GM23338 (cell line): ENCODE data around the gene TMEM154. TPM values are rescaled to one million over a fixed set of nuclear protein-coding genes. Genes with fewer than 3 reads are reported as not detected.

Experiments
- ATAC-seq: fragments of 200-7000 bp; cut with Tn5 transposase; 3 replicates; pipeline ENCODE4 v1.9.1; 2020
- DNase-seq: peaks from one replicate; pipeline ENCODE4 v3.0.0-alpha.2; 2015; ENCODE audit warnings: low spot score
- H2AFZ ChIP-seq: fragments of 200-600 bp; sonication (generic); 2 replicates; pipeline ENCODE4 v1.8.0; 2016; ENCODE audit warnings: antibody characterized with exemption, mild to moderate bottlenecking, moderate library complexity
- H3F3A ChIP-seq: fragments of 200-600 bp; sonication (generic); replicated peaks from 2 replicates; pipeline ENCODE4 v1.8.0; 2017; ENCODE audit warnings: antibody characterized with exemption, mixed run types, low read depth
- H3K27ac ChIP-seq: fragments of 200-600 bp; sonication (generic); 2 replicates; pipeline ENCODE4 v1.6.1; 2016; ENCODE audit warnings: low read depth
- H3K27me3 ChIP-seq: fragments of 200-600 bp; sonication (generic); 2 replicates; pipeline ENCODE4 v1.8.0; 2016; ENCODE audit warnings: mild to moderate bottlenecking, mixed run types, moderate library complexity; ENCODE audit not compliant: insufficient read depth
- H3K36me3 ChIP-seq: fragments of 200-600 bp; sonication (generic); 2 replicates; pipeline ENCODE4 v1.8.0; 2016; ENCODE audit warnings: mild to moderate bottlenecking; ENCODE audit not compliant: insufficient read depth
- H3K4me1 ChIP-seq: fragments of 200-600 bp; sonication (generic); 2 replicates; pipeline ENCODE4 v1.8.0; 2016; ENCODE audit warnings: mild to moderate bottlenecking, moderate library complexity; ENCODE audit not compliant: insufficient read depth
- H3K4me2 ChIP-seq: fragments of 200-600 bp; sonication (generic); 2 replicates; pipeline ENCODE4 v1.7.1; 2017; ENCODE audit warnings: mixed run types
- H3K4me3 ChIP-seq: fragments of 200-600 bp; sonication (generic); 2 replicates; pipeline ENCODE4 v1.6.1; 2016; ENCODE audit warnings: mixed run types
- H3K79me2 ChIP-seq: fragments of 200-600 bp; sonication (generic); replicated peaks from 2 replicates; pipeline ENCODE4 v1.8.0; 2017; ENCODE audit warnings: mild to moderate bottlenecking; ENCODE audit not compliant: insufficient read depth
- H3K9me2 ChIP-seq: fragments of 200-600 bp; sonication (generic); 2 replicates; pipeline ENCODE4 v1.8.0; 2017; ENCODE audit not compliant: insufficient read depth
- H4K20me1 ChIP-seq: fragments of 200-600 bp; sonication (generic); replicated peaks from 2 replicates; pipeline ENCODE4 v1.8.0; 2017; ENCODE audit warnings: mild to moderate bottlenecking; ENCODE audit not compliant: insufficient read depth
- H3K27ac Mint-ChIP-seq: 2 replicates; pipeline ENCODE4 v1.8.0; 2020; ENCODE audit warnings: inconsistent platforms, mild to moderate bottlenecking, moderate library complexity, mixed read lengths
- H3K27me3 Mint-ChIP-seq: 3 replicates; pipeline ENCODE4 v1.8.0; 2022; ENCODE audit warnings: low read depth, mild to moderate bottlenecking, moderate library complexity, mixed read lengths, inconsistent platforms; ENCODE audit not compliant: insufficient read depth, poor library complexity
- H3K36me3 Mint-ChIP-seq: 3 replicates; pipeline ENCODE4 v1.8.0; 2021; ENCODE audit warnings: low read depth, mild to moderate bottlenecking, inconsistent platforms, moderate library complexity, mixed read lengths
- H3K4me1 Mint-ChIP-seq: 3 replicates; pipeline ENCODE4 v1.8.0; 2020; ENCODE audit warnings: mild to moderate bottlenecking, inconsistent platforms, mixed read lengths
- H3K4me3 Mint-ChIP-seq: 3 replicates; pipeline ENCODE4 v1.8.0; 2021; ENCODE audit warnings: moderate library complexity, mild to moderate bottlenecking, inconsistent platforms, mixed read lengths
- H3K9me3 Mint-ChIP-seq: 3 replicates; pipeline ENCODE4 v1.8.0; 2020; ENCODE audit warnings: moderate library complexity, mild to moderate bottlenecking, inconsistent platforms, mixed read lengths
- CREB1 ChIP-seq: fragments of 250-450 bp; sonication (Bioruptor Pico); IDR thresholded peaks from 2 replicates; pipeline ENCODE4 v1.5.0; 2020; ENCODE audit warnings: low read depth, mild to moderate bottlenecking, moderate library complexity
- EZH2 ChIP-seq: fragments of 200-600 bp; sonication (generic); IDR thresholded peaks from one replicate; pipeline ENCODE4 v1.8.0; 2017; ENCODE audit warnings: antibody characterized with exemption, mild to moderate bottlenecking, low read depth; ENCODE audit not compliant: unreplicated experiment
- EZH2phosphoT487 ChIP-seq: fragments of 200-600 bp; sonication (generic); IDR thresholded peaks from one replicate; pipeline ENCODE4 v1.8.1; 2018; ENCODE audit warnings: antibody characterized with exemption; ENCODE audit not compliant: unreplicated experiment
- JUNB ChIP-seq: IDR thresholded peaks from one replicate; pipeline ENCODE4 v1.6.1; 2016; ENCODE audit warnings: antibody characterized with exemption; ENCODE audit not compliant: unreplicated experiment
- NANOG ChIP-seq: IDR thresholded peaks from 2 replicates; pipeline ENCODE4 v1.6.1; 2016; ENCODE audit warnings: antibody characterized with exemption, borderline replicate concordance
- POLR2AphosphoS5 ChIP-seq: IDR thresholded peaks from 2 replicates; pipeline ENCODE4 v1.6.1; 2016; ENCODE audit warnings: antibody characterized with exemption, low read depth
- STAT1 ChIP-seq: IDR thresholded peaks from one replicate; pipeline ENCODE4 v1.6.1; 2016; ENCODE audit warnings: antibody characterized with exemption; ENCODE audit not compliant: unreplicated experiment
- ZNF114 ChIP-seq: fragments of 250-450 bp; sonication (Bioruptor Pico); IDR thresholded peaks from 2 replicates; pipeline ENCODE4 v1.5.0; 2020; ENCODE audit warnings: mild to moderate bottlenecking, moderate library complexity
- ZNF331 ChIP-seq: fragments of 250-450 bp; sonication (Bioruptor Pico); IDR thresholded peaks from 2 replicates; pipeline ENCODE4 v1.5.0; 2020; ENCODE audit warnings: low read depth, mild to moderate bottlenecking, moderate library complexity
- polyA plus RNA-seq: library from polyadenylated mRNA; unstranded; fragments of >200 nt; fragmentation: Nextera tagmentation; extraction: Ambion mirVana; gene quantifications from 2 replicates; pipeline ENCODE4 v1.2.1, GENCODE V29; 2016
- total RNA-seq: library from RNA; depleted of rRNA; stranded (reverse); fragments of >200 nt; shearing (Covaris generic); gene quantifications from 2 replicates; pipeline ENCODE4 v1.2.3, GENCODE V29; 2014
- TF ChIP-seq, protein P1 (sequence below): IDR thresholded peaks from one replicate; pipeline ENCODE4 v1.6.1; 2018; ENCODE audit warnings: antibody characterized with exemption; ENCODE audit not compliant: unreplicated experiment
- TF ChIP-seq, protein P2 (sequence below): fragments of 250-450 bp; sonication (Bioruptor Pico); IDR thresholded peaks from 2 replicates; pipeline ENCODE4 v1.5.0; 2020; ENCODE audit warnings: mild to moderate bottlenecking, moderate library complexity
- TF ChIP-seq, protein P3 (sequence below): IDR thresholded peaks from 2 replicates; pipeline ENCODE4 v1.6.1; 2016; ENCODE audit warnings: antibody characterized with exemption
- TF ChIP-seq, protein P4 (sequence below), 2 experiments: fragments of 200-600 bp in 1 of 2; sonication (generic) in 1 of 2; conservative IDR thresholded peaks; 2 replicates each; pipeline versions ENCODE4 v1.5.1 to v1.6.1; 2016 to 2017; ENCODE audit warnings: antibody characterized with exemption in 2 of 2, low read depth in 2 of 2, mild to moderate bottlenecking in 2 of 2, moderate library complexity in 1 of 2

TMEM154 gene
- total and polyA plus RNA-seq, 2 experiments from 2014 or later: 1.0 to 1.7 TPM

DNA sequence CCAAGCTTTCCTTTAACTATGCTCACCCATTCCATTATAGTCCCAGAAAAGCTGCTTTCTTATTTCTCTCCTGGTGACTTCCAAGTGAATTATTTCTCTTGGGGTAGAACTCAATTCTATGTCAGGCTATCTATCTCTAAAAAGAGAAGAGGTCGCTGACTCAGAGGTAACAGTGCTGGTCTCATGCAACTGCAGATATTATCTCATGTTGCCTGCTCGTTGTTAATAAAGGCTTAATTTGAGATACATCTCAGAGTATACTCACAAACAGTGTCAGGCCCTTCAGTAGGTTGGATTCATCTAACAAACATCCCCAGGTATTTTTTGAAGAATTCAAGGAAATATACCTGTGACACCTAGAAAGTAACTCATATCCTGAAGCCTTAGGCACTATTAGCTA, 2.7 kb downstream of the TMEM154 start:
- Histone ChIP-seq H3K36me3 (no peaks in the 10 kb centered on the region), H3K27me3 (peaks cover 20% of the 10 kb centered on the region), H3K79me2 (no peaks in the 10 kb centered on the region), H3K9me2 (no peaks in the 10 kb centered on the region), H3K4me1 (peaks cover 42% of the 10 kb centered on the region), H2AFZ (no peak overlapping the region), H3K4me2 (no peak overlapping the region), H4K20me1 (no peaks in the 10 kb centered on the region), H3F3A (no peaks in the 10 kb centered on the region), H3K27ac (no peak overlapping the region), H3K4me3 (no peak overlapping the region)
- no peaks in the 10 kb centered on the region for H3K9me3 Mint-ChIP-seq
- H3K4me3 Mint-ChIP-seq: no peak overlapping the region
- no peak for DNase-seq
- TF ChIP-seq, protein P1, sequence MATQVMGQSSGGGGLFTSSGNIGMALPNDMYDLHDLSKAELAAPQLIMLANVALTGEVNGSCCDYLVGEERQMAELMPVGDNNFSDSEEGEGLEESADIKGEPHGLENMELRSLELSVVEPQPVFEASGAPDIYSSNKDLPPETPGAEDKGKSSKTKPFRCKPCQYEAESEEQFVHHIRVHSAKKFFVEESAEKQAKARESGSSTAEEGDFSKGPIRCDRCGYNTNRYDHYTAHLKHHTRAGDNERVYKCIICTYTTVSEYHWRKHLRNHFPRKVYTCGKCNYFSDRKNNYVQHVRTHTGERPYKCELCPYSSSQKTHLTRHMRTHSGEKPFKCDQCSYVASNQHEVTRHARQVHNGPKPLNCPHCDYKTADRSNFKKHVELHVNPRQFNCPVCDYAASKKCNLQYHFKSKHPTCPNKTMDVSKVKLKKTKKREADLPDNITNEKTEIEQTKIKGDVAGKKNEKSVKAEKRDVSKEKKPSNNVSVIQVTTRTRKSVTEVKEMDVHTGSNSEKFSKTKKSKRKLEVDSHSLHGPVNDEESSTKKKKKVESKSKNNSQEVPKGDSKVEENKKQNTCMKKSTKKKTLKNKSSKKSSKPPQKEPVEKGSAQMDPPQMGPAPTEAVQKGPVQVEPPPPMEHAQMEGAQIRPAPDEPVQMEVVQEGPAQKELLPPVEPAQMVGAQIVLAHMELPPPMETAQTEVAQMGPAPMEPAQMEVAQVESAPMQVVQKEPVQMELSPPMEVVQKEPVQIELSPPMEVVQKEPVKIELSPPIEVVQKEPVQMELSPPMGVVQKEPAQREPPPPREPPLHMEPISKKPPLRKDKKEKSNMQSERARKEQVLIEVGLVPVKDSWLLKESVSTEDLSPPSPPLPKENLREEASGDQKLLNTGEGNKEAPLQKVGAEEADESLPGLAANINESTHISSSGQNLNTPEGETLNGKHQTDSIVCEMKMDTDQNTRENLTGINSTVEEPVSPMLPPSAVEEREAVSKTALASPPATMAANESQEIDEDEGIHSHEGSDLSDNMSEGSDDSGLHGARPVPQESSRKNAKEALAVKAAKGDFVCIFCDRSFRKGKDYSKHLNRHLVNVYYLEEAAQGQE: no peak
- no peak for TF ChIP-seq EZH2
- TF ChIP-seq POLR2AphosphoS5: no peak
- no peak for TF ChIP-seq ZNF331 (CRISPR knock-in tag)
- TF ChIP-seq JUNB: no peak
- TF ChIP-seq, protein P2, sequence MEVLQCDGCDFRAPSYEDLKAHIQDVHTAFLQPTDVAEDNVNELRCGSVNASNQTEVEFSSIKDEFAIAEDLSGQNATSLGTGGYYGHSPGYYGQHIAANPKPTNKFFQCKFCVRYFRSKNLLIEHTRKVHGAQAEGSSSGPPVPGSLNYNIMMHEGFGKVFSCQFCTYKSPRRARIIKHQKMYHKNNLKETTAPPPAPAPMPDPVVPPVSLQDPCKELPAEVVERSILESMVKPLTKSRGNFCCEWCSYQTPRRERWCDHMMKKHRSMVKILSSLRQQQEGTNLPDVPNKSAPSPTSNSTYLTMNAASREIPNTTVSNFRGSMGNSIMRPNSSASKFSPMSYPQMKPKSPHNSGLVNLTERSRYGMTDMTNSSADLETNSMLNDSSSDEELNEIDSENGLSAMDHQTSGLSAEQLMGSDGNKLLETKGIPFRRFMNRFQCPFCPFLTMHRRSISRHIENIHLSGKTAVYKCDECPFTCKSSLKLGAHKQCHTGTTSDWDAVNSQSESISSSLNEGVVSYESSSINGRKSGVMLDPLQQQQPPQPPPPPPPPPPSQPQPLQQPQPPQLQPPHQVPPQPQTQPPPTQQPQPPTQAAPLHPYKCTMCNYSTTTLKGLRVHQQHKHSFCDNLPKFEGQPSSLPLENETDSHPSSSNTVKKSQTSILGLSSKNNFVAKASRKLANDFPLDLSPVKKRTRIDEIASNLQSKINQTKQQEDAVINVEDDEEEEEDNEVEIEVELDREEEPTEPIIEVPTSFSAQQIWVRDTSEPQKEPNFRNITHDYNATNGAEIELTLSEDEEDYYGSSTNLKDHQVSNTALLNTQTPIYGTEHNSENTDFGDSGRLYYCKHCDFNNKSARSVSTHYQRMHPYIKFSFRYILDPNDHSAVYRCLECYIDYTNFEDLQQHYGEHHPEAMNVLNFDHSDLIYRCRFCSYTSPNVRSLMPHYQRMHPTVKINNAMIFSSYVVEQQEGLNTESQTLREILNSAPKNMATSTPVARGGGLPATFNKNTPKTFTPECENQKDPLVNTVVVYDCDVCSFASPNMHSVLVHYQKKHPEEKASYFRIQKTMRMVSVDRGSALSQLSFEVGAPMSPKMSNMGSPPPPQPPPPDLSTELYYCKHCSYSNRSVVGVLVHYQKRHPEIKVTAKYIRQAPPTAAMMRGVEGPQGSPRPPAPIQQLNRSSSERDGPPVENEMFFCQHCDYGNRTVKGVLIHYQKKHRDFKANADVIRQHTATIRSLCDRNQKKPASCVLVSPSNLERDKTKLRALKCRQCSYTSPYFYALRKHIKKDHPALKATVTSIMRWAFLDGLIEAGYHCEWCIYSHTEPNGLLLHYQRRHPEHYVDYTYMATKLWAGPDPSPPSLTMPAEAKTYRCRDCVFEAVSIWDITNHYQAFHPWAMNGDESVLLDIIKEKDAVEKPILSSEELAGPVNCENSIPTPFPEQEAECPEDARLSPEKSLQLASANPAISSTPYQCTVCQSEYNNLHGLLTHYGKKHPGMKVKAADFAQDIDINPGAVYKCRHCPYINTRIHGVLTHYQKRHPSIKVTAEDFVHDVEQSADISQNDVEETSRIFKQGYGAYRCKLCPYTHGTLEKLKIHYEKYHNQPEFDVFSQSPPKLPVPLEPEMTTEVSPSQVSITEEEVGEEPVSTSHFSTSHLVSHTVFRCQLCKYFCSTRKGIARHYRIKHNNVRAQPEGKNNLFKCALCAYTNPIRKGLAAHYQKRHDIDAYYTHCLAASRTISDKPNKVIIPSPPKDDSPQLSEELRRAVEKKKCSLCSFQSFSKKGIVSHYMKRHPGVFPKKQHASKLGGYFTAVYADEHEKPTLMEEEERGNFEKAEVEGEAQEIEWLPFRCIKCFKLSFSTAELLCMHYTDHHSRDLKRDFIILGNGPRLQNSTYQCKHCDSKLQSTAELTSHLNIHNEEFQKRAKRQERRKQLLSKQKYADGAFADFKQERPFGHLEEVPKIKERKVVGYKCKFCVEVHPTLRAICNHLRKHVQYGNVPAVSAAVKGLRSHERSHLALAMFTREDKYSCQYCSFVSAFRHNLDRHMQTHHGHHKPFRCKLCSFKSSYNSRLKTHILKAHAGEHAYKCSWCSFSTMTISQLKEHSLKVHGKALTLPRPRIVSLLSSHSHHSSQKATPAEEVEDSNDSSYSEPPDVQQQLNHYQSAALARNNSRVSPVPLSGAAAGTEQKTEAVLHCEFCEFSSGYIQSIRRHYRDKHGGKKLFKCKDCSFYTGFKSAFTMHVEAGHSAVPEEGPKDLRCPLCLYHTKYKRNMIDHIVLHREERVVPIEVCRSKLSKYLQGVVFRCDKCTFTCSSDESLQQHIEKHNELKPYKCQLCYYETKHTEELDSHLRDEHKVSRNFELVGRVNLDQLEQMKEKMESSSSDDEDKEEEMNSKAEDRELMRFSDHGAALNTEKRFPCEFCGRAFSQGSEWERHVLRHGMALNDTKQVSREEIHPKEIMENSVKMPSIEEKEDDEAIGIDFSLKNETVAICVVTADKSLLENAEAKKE (CRISPR knock-in tag): no peak
- TF ChIP-seq EZH2phosphoT487: no peak
- TF ChIP-seq, protein P3, sequence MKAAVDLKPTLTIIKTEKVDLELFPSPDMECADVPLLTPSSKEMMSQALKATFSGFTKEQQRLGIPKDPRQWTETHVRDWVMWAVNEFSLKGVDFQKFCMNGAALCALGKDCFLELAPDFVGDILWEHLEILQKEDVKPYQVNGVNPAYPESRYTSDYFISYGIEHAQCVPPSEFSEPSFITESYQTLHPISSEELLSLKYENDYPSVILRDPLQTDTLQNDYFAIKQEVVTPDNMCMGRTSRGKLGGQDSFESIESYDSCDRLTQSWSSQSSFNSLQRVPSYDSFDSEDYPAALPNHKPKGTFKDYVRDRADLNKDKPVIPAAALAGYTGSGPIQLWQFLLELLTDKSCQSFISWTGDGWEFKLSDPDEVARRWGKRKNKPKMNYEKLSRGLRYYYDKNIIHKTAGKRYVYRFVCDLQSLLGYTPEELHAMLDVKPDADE: no peak
- TF ChIP-seq STAT1: no peak
- TF ChIP-seq CREB1 (CRISPR knock-in tag): no peak
- TF ChIP-seq ZNF114: no peak
- TF ChIP-seq, protein P4, sequence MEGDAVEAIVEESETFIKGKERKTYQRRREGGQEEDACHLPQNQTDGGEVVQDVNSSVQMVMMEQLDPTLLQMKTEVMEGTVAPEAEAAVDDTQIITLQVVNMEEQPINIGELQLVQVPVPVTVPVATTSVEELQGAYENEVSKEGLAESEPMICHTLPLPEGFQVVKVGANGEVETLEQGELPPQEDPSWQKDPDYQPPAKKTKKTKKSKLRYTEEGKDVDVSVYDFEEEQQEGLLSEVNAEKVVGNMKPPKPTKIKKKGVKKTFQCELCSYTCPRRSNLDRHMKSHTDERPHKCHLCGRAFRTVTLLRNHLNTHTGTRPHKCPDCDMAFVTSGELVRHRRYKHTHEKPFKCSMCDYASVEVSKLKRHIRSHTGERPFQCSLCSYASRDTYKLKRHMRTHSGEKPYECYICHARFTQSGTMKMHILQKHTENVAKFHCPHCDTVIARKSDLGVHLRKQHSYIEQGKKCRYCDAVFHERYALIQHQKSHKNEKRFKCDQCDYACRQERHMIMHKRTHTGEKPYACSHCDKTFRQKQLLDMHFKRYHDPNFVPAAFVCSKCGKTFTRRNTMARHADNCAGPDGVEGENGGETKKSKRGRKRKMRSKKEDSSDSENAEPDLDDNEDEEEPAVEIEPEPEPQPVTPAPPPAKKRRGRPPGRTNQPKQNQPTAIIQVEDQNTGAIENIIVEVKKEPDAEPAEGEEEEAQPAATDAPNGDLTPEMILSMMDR (conservative IDR thresholded peaks at IDR 0.05; ENCODE audit: low read depth in 2 of 2): no peak
- TF ChIP-seq NANOG: no peak
- H3K4me1 Mint-ChIP-seq: peaks cover 42% of the 10 kb centered on the region
- no peak for ATAC-seq
- peaks cover 21% of the 10 kb centered on the region for H3K27me3 Mint-ChIP-seq
- no peaks in the 10 kb centered on the region; the same call in 2 of the 3 replicates for H3K36me3 Mint-ChIP-seq
- no peak overlapping the region for H3K27ac Mint-ChIP-seq
